Activated CD8-positive, alpha-beta T cell treated with anti-CD3 and anti-CD28 coated beads for 36 hours (primary cell): Measurements from ENCODE around the gene FFAR1. TPM values are rescaled to one million over a fixed set of nuclear protein-coding genes. Genes with fewer than 3 reads are reported as not detected.

Source experiments
- ATAC-seq: fragments of 200-7000 bp; cut with Tn5 transposase; one replicate; pipeline ENCODE4 v1.10.0; 2021; ENCODE audit warnings: mild to moderate bottlenecking, moderate library complexity
- CTCF ChIA-PET: fragments of 350-600 bp; sonication (Branson Sonifier 250); formaldehyde crosslinking; loops from one replicate; lab custom pipeline; 2021; ENCODE audit warnings: antibody characterized with exemption; lab: Charles Lee
- POLR2A ChIA-PET: fragments of 350-600 bp; sonication (Branson Sonifier 250); formaldehyde crosslinking; loops from one replicate; lab custom pipeline; 2021; ENCODE audit warnings: antibody characterized with exemption; lab: Charles Lee
- DNase-seq: peaks from one replicate; pipeline ENCODE4 v3.0.0-alpha.2; 2020
- H3K27ac Mint-ChIP-seq: one replicate; pipeline ENCODE4 v1.8.0; 2021; ENCODE audit warnings: mild to moderate bottlenecking, mixed read lengths
- H3K27me3 Mint-ChIP-seq: one replicate; pipeline ENCODE4 v1.8.0; 2021; ENCODE audit warnings: mixed read lengths
- H3K36me3 Mint-ChIP-seq: one replicate; pipeline ENCODE4 v1.8.0; 2021; ENCODE audit warnings: low read depth, mixed read lengths
- H3K4me1 Mint-ChIP-seq: one replicate; pipeline ENCODE4 v1.8.0; 2021; ENCODE audit warnings: low read depth, mixed read lengths
- H3K4me3 Mint-ChIP-seq: one replicate; pipeline ENCODE4 v1.8.0; 2021; ENCODE audit warnings: mild to moderate bottlenecking, moderate library complexity, mixed read lengths
- H3K9me3 Mint-ChIP-seq: one replicate; pipeline ENCODE4 v1.8.0; 2021; ENCODE audit warnings: mixed read lengths
- intact Hi-C: fragments of 100-400 bp; cut with micrococcal nuclease; formaldehyde crosslinking; loops from one replicate; pipeline ENCODE4 v1.10.0; 2022
- total RNA-seq, 2 experiments: library from RNA; stranded (reverse); gene quantifications; one replicate each; pipeline ENCODE4 v1.2.3, GENCODE V29; 2021
- TF ChIP-seq, protein P1 (sequence below): fragments of 200-600 bp; IDR thresholded peaks from one replicate; pipeline ENCODE4 v1.8.0; 2022; ENCODE audit warnings: antibody characterized with exemption, mild to moderate bottlenecking

FFAR1 gene
- total RNA-seq, 2 experiments from 2014 or later: not detected

DNA sequence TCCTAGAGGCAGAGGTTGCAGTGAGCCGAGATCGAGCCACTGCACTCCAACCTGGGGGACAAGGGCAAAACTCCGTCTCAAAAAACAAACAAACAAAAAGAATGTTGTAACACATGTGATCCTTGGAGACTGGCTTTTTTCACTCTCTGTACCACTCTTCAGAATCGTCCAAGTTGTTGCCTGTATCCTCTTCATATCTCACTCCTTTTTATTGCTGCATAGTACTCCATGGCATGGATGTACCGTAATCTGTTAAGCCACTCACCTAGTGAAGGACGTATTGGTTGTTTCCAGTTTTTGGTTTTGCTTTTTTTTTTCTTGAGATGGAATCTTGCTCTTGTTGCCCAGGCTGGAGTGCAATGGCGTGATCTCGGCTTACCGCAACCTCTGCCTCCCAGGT lies 25.7 kb upstream of the FFAR1 start:
- TF ChIP-seq, protein P1, sequence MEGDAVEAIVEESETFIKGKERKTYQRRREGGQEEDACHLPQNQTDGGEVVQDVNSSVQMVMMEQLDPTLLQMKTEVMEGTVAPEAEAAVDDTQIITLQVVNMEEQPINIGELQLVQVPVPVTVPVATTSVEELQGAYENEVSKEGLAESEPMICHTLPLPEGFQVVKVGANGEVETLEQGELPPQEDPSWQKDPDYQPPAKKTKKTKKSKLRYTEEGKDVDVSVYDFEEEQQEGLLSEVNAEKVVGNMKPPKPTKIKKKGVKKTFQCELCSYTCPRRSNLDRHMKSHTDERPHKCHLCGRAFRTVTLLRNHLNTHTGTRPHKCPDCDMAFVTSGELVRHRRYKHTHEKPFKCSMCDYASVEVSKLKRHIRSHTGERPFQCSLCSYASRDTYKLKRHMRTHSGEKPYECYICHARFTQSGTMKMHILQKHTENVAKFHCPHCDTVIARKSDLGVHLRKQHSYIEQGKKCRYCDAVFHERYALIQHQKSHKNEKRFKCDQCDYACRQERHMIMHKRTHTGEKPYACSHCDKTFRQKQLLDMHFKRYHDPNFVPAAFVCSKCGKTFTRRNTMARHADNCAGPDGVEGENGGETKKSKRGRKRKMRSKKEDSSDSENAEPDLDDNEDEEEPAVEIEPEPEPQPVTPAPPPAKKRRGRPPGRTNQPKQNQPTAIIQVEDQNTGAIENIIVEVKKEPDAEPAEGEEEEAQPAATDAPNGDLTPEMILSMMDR: no peak
- POLR2A ChIA-PET: no interaction called here
- H3K4me3 Mint-ChIP-seq: no peak overlapping the region
- intact Hi-C loops: no loop called here
- peaks cover 8% of the 10 kb centered on the region for H3K27me3 Mint-ChIP-seq
- no peaks in the 10 kb centered on the region for H3K36me3 Mint-ChIP-seq
- no peak for DNase-seq
- ATAC-seq: no peak
- CTCF ChIA-PET: no interaction called here
- no peak overlapping the region for H3K27ac Mint-ChIP-seq
- H3K9me3 Mint-ChIP-seq: peaks cover 2% of the 10 kb centered on the region
- peaks cover 10% of the 10 kb centered on the region for H3K4me1 Mint-ChIP-seq

GRCh38 chr19:35327642-35328041 lies 20.1 kb upstream of the FFAR1 start:
- ChIA-PET CTCF (no interaction called here), POLR2A (no interaction called here)
- no peak for DNase-seq
- H3K4me3 Mint-ChIP-seq: no peak overlapping the region
- intact Hi-C loops: no loop called here
- peaks cover 12% of the 10 kb centered on the region for H3K27me3 Mint-ChIP-seq
- H3K27ac Mint-ChIP-seq: no peak overlapping the region
- peaks cover 9% of the 10 kb centered on the region for H3K4me1 Mint-ChIP-seq
- no peak for ATAC-seq
- TF ChIP-seq, protein P1: no peak
- no peaks in the 10 kb centered on the region for H3K9me3 Mint-ChIP-seq
- no peaks in the 10 kb centered on the region for H3K36me3 Mint-ChIP-seq

GRCh38 chr19:35328851-35329285 lies 18.8 kb upstream of the FFAR1 start, which contains the start of gene CD22:
Gene CD22, plus strand, starts transcription at chr19:35329187. Its CDS starts 2,854 bp downstream, at chr19:35332041.
- H3K36me3 Mint-ChIP-seq: no peaks in the 10 kb centered on the region
- ATAC-seq (peak; percentile 55), DNase-seq (peak; percentile 44)
- H3K4me1 Mint-ChIP-seq: peaks cover 18% of the 10 kb centered on the region
- peak within 1 kb of the TSS; percentile 22 for H3K4me3 Mint-ChIP-seq
- H3K27ac Mint-ChIP-seq: no peak within 1 kb of the TSS
- CTCF ChIA-PET: no interaction called here
- TF ChIP-seq, protein P1: no peak
- intact Hi-C loops: no loop called here
- peaks cover 13% of the 10 kb centered on the region for H3K27me3 Mint-ChIP-seq
- no peaks in the 10 kb centered on the region for H3K9me3 Mint-ChIP-seq
- POLR2A ChIA-PET: interaction anchor here (0.9 kb wide), 1 partner anchor 48 kb away, joined by 5 read pairs; no protein-coding TSS in a partner anchor

GRCh38 chr19:35329323-35329722 lies 18.4 kb upstream of the FFAR1 start:
- TF ChIP-seq, protein P1: no peak
- H3K4me1 Mint-ChIP-seq: peaks cover 18% of the 10 kb centered on the region
- ChIA-PET POLR2A (interaction anchor here (0.9 kb wide), 1 partner anchor 49 kb away, joined by 5 read pairs; no protein-coding TSS in a partner anchor), CTCF (no interaction called here)
- H3K4me3 Mint-ChIP-seq: peak overlapping the region; percentile 22
- H3K36me3 Mint-ChIP-seq: no peaks in the 10 kb centered on the region
- H3K27ac Mint-ChIP-seq: no peak overlapping the region
- intact Hi-C loops: no loop called here
- no peak for DNase-seq
- H3K9me3 Mint-ChIP-seq: no peaks in the 10 kb centered on the region
- peaks cover 17% of the 10 kb centered on the region for H3K27me3 Mint-ChIP-seq
- ATAC-seq: no peak

GRCh38 chr19:35330475-35330874 lies 17.2 kb upstream of the FFAR1 start:
- intact Hi-C loops: no loop called here
- Mint-ChIP-seq H3K27me3 (peaks cover 17% of the 10 kb centered on the region), H3K27ac (no peak overlapping the region), H3K4me1 (peaks cover 18% of the 10 kb centered on the region), H3K9me3 (no peaks in the 10 kb centered on the region), H3K4me3 (no peak overlapping the region), H3K36me3 (no peaks in the 10 kb centered on the region)
- POLR2A ChIA-PET: interaction anchor here (0.6 kb wide), 1 partner anchor 143 kb away, joined by 3 read pairs; no protein-coding TSS in a partner anchor
- TF ChIP-seq, protein P1: no peak
- ATAC-seq (no peak), DNase-seq (no peak)
- CTCF ChIA-PET: no interaction called here
